GM23248 (cell line): Measurements from ENCODE around the gene SERTAD2.

ENCODE experiments used
- EZH2 ChIP-seq: fragments of 200-600 bp; sonication (generic); IDR thresholded peaks from 2 replicates; pipeline ENCODE4 v1.6.1; 2018; ENCODE audit warnings: antibody characterized with exemption, mild to moderate bottlenecking; ENCODE audit not compliant: insufficient read depth, poor library complexity, severe bottlenecking
- EZH2phosphoT487 ChIP-seq: fragments of 200-600 bp; sonication (generic); IDR thresholded peaks from 2 replicates; pipeline ENCODE4 v1.6.1; 2018; ENCODE audit warnings: antibody characterized with exemption, moderate library complexity, mild to moderate bottlenecking, low read depth; ENCODE audit not compliant: insufficient read depth

DNA sequence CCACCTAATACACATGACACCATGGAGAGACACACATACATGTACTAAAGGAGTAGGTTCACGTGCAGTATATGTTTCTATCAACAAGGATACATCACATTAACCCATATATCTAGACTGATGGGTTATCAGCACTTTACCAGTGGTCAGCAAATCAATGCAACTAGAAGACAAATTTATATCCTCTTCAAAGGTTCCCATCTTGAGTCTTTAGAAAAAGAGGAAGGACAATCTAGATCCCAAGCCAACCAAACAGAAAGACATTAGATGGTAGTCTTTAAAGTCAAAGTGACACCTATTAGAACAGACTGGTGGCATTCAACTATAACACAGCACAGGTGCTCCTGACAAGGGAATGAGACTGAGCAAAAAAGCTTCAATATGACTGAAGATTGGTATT is 13.8 kb upstream of the SERTAD2 start:
- no peak for TF ChIP-seq EZH2phosphoT487
- no peak for TF ChIP-seq EZH2
